HEK293 (cell line): ENCODE data around the gene KATNBL1.
A peak's percentile ranks its signal among the peaks of the same experiment; 100 is the strongest.

Experiments used
- CTCF ChIA-PET: fragments of 350-600 bp; formaldehyde crosslinking; extraction: SDS; loops from one replicate; lab custom pipeline; 2021; ENCODE audit warnings: antibody characterized with exemption; lab: Yijun Ruan, JAX
- POLR2A ChIA-PET: fragments of 300-600 bp; formaldehyde crosslinking; extraction: SDS; loops from one replicate; lab custom pipeline; 2020; ENCODE audit warnings: antibody characterized with exemption, inconsistent platforms; lab: Yijun Ruan, JAX
- H3K27ac ChIP-seq: fragments of 200-500 bp; sonication (Bioruptor generic); 2 replicates; pipeline ENCODE4 v1.5.1; 2014; ENCODE audit warnings: low read depth, low read length, control low read depth, inconsistent platforms; ENCODE audit errors: extremely low read depth
- H3K36me3 ChIP-seq, 2 experiments: fragments of 200-500 bp in 1 of 2; sonication (Bioruptor generic) in 1 of 2; 1 replicate in 1 of 2; 2 replicates in 1 of 2; pipeline ENCODE4 v1.5.1; 2014 to 2017; ENCODE audit warnings: inconsistent platforms in 2 of 2, low read length in 2 of 2; ENCODE audit not compliant: control insufficient read depth in 2 of 2, insufficient read depth in 1 of 2
- H3K4me1 ChIP-seq: fragments of 200-500 bp; sonication (Bioruptor generic); 2 replicates; pipeline ENCODE4 v1.5.1; 2014; ENCODE audit warnings: mild to moderate bottlenecking, low read length, inconsistent platforms; ENCODE audit not compliant: control insufficient read depth, insufficient read depth
- H3K4me3 ChIP-seq: 2 replicates; pipeline ENCODE4 v1.5.1; 2011; ENCODE audit warnings: low read depth, mild to moderate bottlenecking, control low read depth, low read length, moderate library complexity
- H3K9me3 ChIP-seq: fragments of 200-500 bp; sonication (Bioruptor generic); 2 replicates; pipeline ENCODE4 v1.5.1; 2014; ENCODE audit warnings: low read depth, low read length, inconsistent platforms; ENCODE audit not compliant: control insufficient read depth, insufficient read depth
- CTCF ChIP-seq: fragments of 450-650 bp; formaldehyde crosslinking; IDR thresholded peaks from 2 replicates; pipeline ENCODE4 v1.5.1; 2016; ENCODE audit warnings: missing biosample characterization, missing genetic modification characterization
- HOXA7 ChIP-seq: sonication (generic); formaldehyde crosslinking; IDR thresholded peaks from 2 replicates; pipeline ENCODE4 v1.8.1; 2022; ENCODE audit warnings: missing genetic modification reagents, borderline replicate concordance
- HOXC10 ChIP-seq: sonication (generic); formaldehyde crosslinking; IDR thresholded peaks from 2 replicates; pipeline ENCODE4 v1.8.1; 2023; ENCODE audit warnings: mild to moderate bottlenecking, missing genetic modification reagents
- IKZF3 ChIP-seq: fragments of 450-650 bp; IDR thresholded peaks from 2 replicates; pipeline ENCODE4 v1.5.0; 2018; ENCODE audit warnings: missing biosample characterization, mild to moderate bottlenecking, missing genetic modification characterization, moderate library complexity
- KLF10 ChIP-seq: fragments of 450-650 bp; IDR thresholded peaks from 2 replicates; pipeline ENCODE4 v1.5.1; 2018; ENCODE audit warnings: missing biosample characterization, mild to moderate bottlenecking, missing genetic modification characterization
- KLF17 ChIP-seq: fragments of 450-650 bp; formaldehyde crosslinking; IDR thresholded peaks from 2 replicates; pipeline ENCODE4 v1.5.1; 2016; ENCODE audit warnings: missing biosample characterization, missing genetic modification characterization
- MEIS1 ChIP-seq: sonication (generic); formaldehyde crosslinking; IDR thresholded peaks from 2 replicates; pipeline ENCODE4 v1.8.1; 2022; ENCODE audit warnings: missing genetic modification reagents, mild to moderate bottlenecking, borderline replicate concordance
- PRDM1 ChIP-seq: fragments of 450-650 bp; formaldehyde crosslinking; IDR thresholded peaks from 2 replicates; pipeline ENCODE4; 2016; ENCODE audit warnings: missing biosample characterization, missing genetic modification characterization
- PRDM4 ChIP-seq: fragments of 450-650 bp; formaldehyde crosslinking; IDR thresholded peaks from 2 replicates; pipeline ENCODE4 v1.5.1; 2017; ENCODE audit warnings: missing biosample characterization, missing genetic modification characterization
- RBAK ChIP-seq: fragments of 450-650 bp; formaldehyde crosslinking; IDR thresholded peaks from 2 replicates; pipeline ENCODE4 v1.5.1; 2016; ENCODE audit warnings: missing biosample characterization, missing genetic modification characterization
- SALL2 ChIP-seq: fragments of 450-650 bp; formaldehyde crosslinking; IDR thresholded peaks from 2 replicates; pipeline ENCODE4 v1.5.0; 2017; ENCODE audit warnings: missing biosample characterization, mild to moderate bottlenecking, missing genetic modification characterization, borderline replicate concordance
- ZBTB11 ChIP-seq: fragments of 450-650 bp; formaldehyde crosslinking; conservative IDR thresholded peaks from 2 replicates; pipeline ENCODE4 v1.5.1; 2016; ENCODE audit warnings: low read depth, missing biosample characterization, missing genetic modification characterization
- ZBTB21 ChIP-seq: fragments of 450-650 bp; formaldehyde crosslinking; IDR thresholded peaks from 2 replicates; pipeline ENCODE4 v1.5.1; 2017; ENCODE audit warnings: missing biosample characterization, missing genetic modification characterization
- ZBTB49 ChIP-seq: fragments of 450-650 bp; formaldehyde crosslinking; IDR thresholded peaks from 2 replicates; pipeline ENCODE4 v1.5.1; 2016; ENCODE audit warnings: missing biosample characterization, missing genetic modification characterization, low read depth
- ZFP69B ChIP-seq: fragments of 450-650 bp; formaldehyde crosslinking; IDR thresholded peaks from 2 replicates; pipeline ENCODE4 v1.5.1; 2016; ENCODE audit warnings: missing biosample characterization, missing genetic modification characterization
- ZNF112 ChIP-seq: fragments of 450-650 bp; formaldehyde crosslinking; IDR thresholded peaks from 2 replicates; pipeline ENCODE4 v1.5.0; 2017; ENCODE audit warnings: missing biosample characterization, missing genetic modification characterization
- ZNF114 ChIP-seq: fragments of 450-650 bp; formaldehyde crosslinking; IDR thresholded peaks from 2 replicates; pipeline ENCODE4 v1.5.0; 2017; ENCODE audit warnings: missing biosample characterization, missing genetic modification characterization
- ZNF132 ChIP-seq: fragments of 450-650 bp; formaldehyde crosslinking; IDR thresholded peaks from 2 replicates; pipeline ENCODE4 v1.5.1; 2017; ENCODE audit warnings: missing biosample characterization, missing genetic modification characterization, borderline replicate concordance
- ZNF140 ChIP-seq: fragments of 450-650 bp; formaldehyde crosslinking; IDR thresholded peaks from 2 replicates; pipeline ENCODE4 v1.5.1; 2016; ENCODE audit warnings: missing biosample characterization, missing genetic modification characterization
- ZNF350 ChIP-seq: fragments of 450-650 bp; formaldehyde crosslinking; IDR thresholded peaks from 2 replicates; pipeline ENCODE4 v1.5.0; 2017; ENCODE audit warnings: missing biosample characterization, mild to moderate bottlenecking, missing genetic modification characterization
- ZNF48 ChIP-seq: fragments of 450-650 bp; formaldehyde crosslinking; IDR thresholded peaks from 2 replicates; pipeline ENCODE4 v1.5.1; 2016; ENCODE audit warnings: missing biosample characterization, missing genetic modification characterization
- ZNF510 ChIP-seq: fragments of 450-650 bp; formaldehyde crosslinking; IDR thresholded peaks from 2 replicates; pipeline ENCODE4 v1.5.1; 2018; ENCODE audit warnings: mild to moderate bottlenecking, missing genetic modification characterization, missing biosample characterization; ENCODE audit not compliant: insufficient replicate concordance
- ZNF571 ChIP-seq: fragments of 450-650 bp; formaldehyde crosslinking; IDR thresholded peaks from 2 replicates; pipeline ENCODE4 v1.5.0; 2017; ENCODE audit warnings: missing biosample characterization, missing genetic modification characterization
- ZNF610 ChIP-seq: fragments of 450-650 bp; formaldehyde crosslinking; IDR thresholded peaks from 2 replicates; pipeline ENCODE4 v1.5.1; 2016; ENCODE audit warnings: missing biosample characterization, missing genetic modification characterization, borderline replicate concordance
- ZNF792 ChIP-seq: fragments of 450-650 bp; formaldehyde crosslinking; IDR thresholded peaks from 2 replicates; pipeline ENCODE4 v1.5.1; 2016; ENCODE audit warnings: missing biosample characterization, missing genetic modification characterization
- ZNF843 ChIP-seq: fragments of 450-650 bp; formaldehyde crosslinking; IDR thresholded peaks from 2 replicates; pipeline ENCODE4 v1.5.1; 2016; ENCODE audit warnings: missing biosample characterization, missing genetic modification characterization

The KATNBL1 gene

GRCh38 chr15:34209421-34210282 lies at the start of gene KATNBL1:
Gene KATNBL1 (minus strand): TSS chr15:34210096. CDS start chr15:34163676, 46,420 bp downstream.
- ChIA-PET CTCF (interaction anchor here (0.6 to 4.3 kb wide), 18 partner anchors 9 to 1274 kb away, joined by 3 to 29 read pairs (median 3); partner anchors contain the start of gene LPCAT4), POLR2A (interaction anchor here (0.6 to 2.3 kb wide), 19 partner anchors 12 to 602 kb away, joined by 3 to 9 read pairs (median 3); partner anchors contain the start of genes EMC7, GOLGA8B, LPCAT4 and NOP10)
- H3K27ac ChIP-seq: peak within 1 kb of the TSS; percentile 82
- peak within 1 kb of the TSS; percentile 73 for H3K4me3 ChIP-seq
- peaks cover 0 to 3% of the 10 kb centered on the region in 2 experiments; a peak in 2 of 3 replicates for H3K36me3 ChIP-seq
- H3K4me1 ChIP-seq: no peaks in the 10 kb centered on the region
- no peaks in the 10 kb centered on the region for H3K9me3 ChIP-seq
- TF ChIP-seq ZFP69B (tag by site-specific recombination) (peak; percentile 68; the same call in 1 of the 2 replicates), ZBTB21 (tag by site-specific recombination) (no peak), KLF10 (peak; percentile 13; the same call in 1 of the 2 replicates), ZNF48 (tag by site-specific recombination) (no peak), CTCF (tag by site-specific recombination) (peak; percentile 86), PRDM1 (tag by site-specific recombination) (no peak), ZBTB49 (tag by site-specific recombination) (no peak), ZNF510 (tag by site-specific recombination) (no peak), ZNF843 (tag by site-specific recombination) (0 out of 2 replicates have a peak, but pooled peaks have one; percentile 16), KLF17 (tag by site-specific recombination) (peak; percentile 29; the same call in 1 of the 2 replicates), ZNF132 (tag by site-specific recombination) (no peak), ZNF350 (tag by site-specific recombination) (no peak), ZNF112 (tag by site-specific recombination) (no peak), PRDM4 (no peak), IKZF3 (tag by site-specific recombination) (0 out of 2 replicates have a peak, but pooled peaks have one; percentile 20), ZBTB11 (tag by site-specific recombination) (no peak; the same call in 1 of the 2 replicates), ZNF140 (tag by site-specific recombination) (no peak), RBAK (tag by site-specific recombination) (no peak), ZNF114 (tag by site-specific recombination) (no peak), ZNF610 (tag by site-specific recombination) (no peak), HOXA7 (CRISPR knock-in tag) (no peak), MEIS1 (CRISPR knock-in tag) (no peak), SALL2 (tag by site-specific recombination) (no peak), ZNF792 (tag by site-specific recombination) (no peak), ZNF571 (no peak), HOXC10 (CRISPR knock-in tag) (no peak)
